Measurements from ENCODE around the gene VASN.
"Not testable (repeated sequence)": the region's sequence is repeated elsewhere in the genome, so short reads cannot be mapped to it uniquely, and the experiment has no call there.

VASN gene

DNA sequence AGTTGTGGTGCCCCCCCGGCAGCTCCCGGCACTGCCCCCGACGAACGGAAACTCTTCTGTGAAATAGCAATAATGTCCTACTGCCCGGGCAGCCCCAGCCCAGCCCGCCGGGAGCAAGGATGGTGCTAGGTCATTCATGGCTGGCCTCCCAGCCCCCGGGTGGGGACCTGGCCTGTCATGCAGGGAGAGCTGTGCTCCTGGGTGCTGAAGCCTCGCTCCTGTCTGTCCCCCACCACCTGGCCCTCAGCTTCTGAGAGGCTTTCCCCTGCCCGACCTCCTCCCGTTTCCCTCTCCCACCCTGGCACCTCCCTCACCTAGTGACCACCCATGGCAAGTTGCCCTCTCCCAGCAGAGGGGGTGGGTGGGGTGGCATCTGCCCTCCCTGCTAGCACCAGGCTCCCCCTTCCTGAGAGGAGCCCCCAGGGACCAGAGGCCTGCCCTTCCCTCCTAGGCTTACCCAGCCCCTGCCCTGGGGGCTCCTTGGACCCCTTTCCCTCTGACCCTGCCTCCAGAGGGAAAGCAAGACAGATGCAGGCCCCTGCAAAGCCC, 34.0 kb upstream of the VASN start:
- no peak for DNase-seq

- no peak for DNase-seq
Measured at GRCh38 chr16:4338125-4338582, 33.5 kb upstream of the VASN start.

- no peak for DNase-seq
Measured at GRCh38 chr16:4338712-4339299, 32.8 kb upstream of the VASN start.

DNA sequence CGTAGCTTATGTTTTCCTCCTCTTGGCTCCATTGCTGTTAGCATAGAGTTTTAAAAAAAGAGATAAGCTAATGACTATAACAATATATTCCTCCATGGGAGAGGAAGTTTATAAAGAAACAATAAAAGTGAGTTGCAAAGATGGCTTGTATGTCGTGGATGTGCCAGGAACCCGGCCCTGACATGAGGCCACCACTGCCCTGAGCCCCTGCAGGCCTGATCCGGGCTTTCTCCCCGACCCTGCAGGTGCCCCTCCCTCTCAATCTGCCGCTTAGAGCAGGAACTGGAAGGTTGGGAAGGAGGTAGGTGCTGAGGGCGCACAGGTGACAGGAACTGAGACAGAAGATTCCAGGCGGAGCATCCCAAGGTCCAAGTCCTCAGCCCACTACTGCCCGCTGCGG, 32.2 kb upstream of the VASN start:
- no peak for DNase-seq

DNA sequence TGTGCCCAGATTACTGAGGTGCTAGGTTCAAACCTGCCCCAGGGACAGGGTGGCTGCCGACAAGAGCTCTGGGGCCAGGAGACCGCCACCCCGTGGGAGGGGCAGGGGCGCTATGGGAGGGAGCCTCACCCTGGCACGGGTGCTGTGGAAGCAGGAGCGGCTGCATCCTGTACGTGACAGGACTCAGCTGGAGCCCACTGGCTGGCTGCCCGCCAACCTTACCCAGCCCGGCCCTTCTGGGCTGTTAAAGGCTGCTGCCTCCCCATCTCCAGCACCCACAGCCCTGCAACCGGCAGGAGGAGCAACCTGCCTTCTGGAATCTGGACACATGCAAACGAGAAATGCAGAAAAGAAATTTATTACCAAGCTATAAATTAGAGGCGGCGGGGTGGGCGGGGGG, 31.7 kb upstream of the VASN start:
- DNase-seq, result no peak

DNA sequence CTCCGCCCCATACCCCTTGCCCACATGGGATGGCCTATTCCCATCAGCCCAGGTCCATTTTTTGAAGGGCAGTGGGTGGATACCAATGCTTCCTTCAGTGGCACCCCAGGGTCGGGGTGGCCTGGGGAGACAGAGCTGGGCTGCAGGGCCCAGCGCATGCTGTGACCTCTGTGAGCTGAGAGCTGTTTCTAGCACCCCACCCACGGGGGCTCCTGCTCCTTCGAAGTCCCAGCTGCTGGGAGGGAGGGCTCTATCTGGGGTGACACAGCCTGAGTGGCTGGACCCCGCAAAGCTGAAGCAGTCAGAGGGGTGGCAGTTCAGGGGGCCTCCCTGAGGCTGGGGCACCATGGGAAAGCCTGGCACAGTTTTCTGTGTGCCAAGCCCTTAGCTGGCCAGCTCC, 31.2 kb upstream of the VASN start:
- no peak for DNase-seq

DNA sequence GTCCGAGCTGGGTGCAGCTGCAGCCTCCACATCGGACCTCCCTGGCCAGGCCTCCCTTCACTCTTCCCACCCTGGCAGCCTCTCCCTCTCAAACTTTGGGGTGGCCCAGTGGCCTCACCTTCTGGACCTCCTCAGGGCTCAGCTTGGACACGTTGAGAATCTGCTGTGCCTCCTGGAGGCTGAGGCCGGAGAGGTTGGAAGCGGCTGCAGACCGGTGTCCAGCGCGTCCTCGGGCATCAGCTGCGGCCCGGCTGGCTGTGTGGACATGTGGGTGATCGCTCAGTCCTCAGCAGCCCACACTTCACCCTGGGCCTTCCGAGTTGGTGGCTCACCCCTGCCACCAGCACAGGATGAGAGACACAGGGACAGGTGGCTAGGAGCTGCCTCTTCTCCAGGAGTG, 30.4 kb upstream of the VASN start:
- no peak for DNase-seq

DNA sequence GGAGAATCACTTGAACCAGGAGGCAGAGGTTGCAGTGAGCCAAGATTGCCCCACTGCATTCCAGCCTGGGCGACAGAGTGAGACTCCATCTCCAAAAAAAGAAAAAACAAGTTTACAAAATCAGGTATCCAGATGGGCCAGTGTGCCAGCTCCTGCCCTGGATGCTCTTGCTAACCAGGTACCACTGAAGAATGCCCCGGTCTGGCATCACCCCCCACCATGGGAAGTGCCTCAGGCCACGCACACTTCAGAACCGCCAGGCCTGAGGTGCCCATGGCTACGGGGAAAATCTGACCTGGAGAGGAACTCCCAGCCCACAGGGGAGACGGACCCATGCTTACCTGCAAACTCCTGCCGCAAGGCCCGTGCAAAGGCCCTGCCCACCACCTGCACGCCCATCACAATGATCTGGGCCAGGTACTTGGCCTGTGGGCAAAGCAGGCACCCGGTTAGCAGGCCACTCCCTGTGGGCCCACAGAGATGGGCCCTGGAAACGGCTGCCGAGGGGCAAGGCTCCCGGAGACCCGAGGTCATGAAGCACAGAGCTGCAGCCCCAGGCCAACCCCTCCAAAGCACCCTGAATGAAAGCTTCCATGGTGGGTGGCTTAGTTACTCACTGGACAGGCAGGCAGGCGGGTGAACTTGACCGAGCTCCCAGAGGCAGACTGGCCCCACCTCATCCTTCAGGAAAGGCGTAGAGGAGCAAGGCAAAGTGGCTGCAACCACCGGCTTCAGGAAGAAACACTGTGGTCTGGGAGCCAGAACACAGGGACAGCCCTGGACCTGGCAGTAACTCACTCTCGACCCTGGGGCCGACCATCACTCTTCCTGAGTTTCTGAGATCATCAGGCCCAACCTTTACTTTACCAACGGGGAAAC, 28.5 kb upstream of the VASN start:
- no peak for DNase-seq

DNA sequence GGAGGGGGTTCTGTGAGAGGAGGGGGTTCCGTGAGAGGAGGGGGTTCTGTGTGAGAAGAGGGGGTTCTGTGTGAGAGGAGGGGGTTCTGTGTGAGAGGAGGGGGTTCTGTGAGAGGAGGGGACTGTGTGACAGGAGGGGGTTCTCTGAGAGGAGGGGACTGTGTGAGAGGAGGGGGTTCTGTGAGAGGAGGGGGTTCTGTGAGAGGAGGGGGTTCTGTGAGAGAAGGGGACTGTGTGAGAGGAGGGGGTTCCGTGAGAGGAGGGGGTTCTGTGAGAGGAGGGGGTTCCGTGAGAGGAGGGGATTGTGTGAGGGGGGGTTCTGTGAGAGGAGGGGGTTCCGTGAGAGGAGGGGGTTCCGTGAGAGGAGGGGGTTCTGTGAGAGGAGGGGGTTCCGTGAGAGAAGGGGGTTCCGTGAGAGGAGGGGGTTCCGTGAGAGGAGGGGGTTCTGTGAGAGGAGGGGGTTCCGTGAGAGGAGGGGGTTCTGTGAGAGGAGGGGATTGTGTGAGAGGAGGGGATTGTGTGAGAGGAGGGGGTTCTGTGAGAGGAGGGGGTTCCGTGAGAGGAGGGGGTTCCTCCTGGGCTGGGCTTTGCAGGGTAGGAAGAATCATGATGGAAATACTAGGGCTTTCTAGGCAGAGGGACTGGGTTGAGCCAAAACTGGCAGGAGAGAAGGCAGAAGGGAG, 27.2 kb upstream of the VASN start:
- DNase-seq, result not testable (repeated sequence)

GRCh38 chr16:4344983-4345835, 26.4 kb upstream of the VASN start:
- no peak for DNase-seq

GRCh38 chr16:4345836-4346781, 25.5 kb upstream of the VASN start:
- no peak for DNase-seq

DNA sequence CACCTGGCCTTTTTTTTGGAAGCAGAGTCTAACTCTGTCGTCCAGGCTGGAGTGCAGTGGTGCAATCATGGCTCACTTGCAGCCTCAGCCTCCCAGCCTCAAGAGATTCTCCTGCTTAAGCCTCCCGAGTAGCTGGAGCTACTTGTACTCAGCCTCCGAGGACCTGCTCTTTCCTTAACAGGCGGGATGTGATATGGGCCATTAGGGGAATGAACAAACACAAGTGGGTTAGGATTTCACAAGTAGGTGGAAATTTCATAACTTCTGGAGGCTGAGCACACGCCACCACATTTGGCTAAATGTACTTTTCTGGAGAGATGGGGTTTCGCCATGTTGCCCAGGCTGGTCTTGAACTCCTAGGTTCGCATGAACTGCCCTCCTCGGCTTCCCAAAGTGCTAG, 24.6 kb upstream of the VASN start:
- no peak for DNase-seq

- DNase-seq, result no peak
Measured at GRCh38 chr16:4347765-4348509, 23.7 kb upstream of the VASN start.

- DNase-seq, result no peak
Measured at GRCh38 chr16:4349332-4349731, 22.3 kb upstream of the VASN start.

- DNase-seq, result no peak
Measured at GRCh38 chr16:4350365-4350786, 21.3 kb upstream of the VASN start.

DNA sequence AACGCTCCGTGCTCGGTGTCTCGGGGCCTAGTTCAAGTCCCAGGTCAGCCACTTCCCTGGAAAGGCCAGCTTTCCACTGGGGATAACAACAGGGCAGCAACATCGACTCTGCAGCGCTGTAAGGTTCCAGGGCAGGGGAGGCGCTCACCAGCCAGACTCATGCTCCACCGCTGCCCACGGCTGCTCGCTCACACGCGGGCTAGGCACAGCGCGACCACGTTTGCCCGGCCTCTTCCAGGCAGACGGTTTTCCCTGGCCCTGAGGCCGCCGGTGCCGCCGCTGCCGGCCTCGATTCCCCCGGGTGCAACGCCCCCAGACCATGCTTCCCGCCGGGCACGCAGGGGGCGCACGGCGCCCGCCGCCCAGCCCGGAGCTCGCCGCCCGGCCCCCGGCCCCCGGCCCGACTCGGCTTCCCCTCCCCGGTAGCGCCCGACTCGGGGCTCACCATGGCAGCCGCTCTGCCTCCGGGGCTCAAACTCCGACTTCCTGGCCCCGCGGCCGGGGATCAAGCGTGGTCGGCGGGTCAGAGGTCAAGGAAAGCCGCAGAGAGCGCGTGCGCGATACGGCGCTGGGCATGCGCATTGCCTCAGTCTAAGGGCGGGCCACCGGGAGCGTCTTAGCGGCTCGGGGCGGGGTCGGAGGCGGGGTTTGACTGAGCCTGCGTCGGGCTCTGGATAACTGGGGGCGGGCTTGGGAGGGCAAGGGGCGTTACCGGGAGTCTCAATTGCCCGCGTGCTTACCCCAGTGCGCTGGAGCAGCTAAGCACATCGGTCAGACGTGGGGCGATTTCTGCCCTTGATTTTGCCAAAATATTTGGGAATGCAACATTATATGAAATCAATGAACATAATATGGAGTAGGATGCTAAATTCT, 20.6 kb upstream of the VASN start, which contains the start of gene PAM16:
PAM16 (minus strand) TSS at position 535 of the 873 bp plus-strand sequence; CDS start at position 448, 87 bp downstream.
- DNase-seq, result peak; percentile 98

- no peak for DNase-seq
Measured at GRCh38 chr16:4351880-4352279, 19.8 kb upstream of the VASN start.

DNA sequence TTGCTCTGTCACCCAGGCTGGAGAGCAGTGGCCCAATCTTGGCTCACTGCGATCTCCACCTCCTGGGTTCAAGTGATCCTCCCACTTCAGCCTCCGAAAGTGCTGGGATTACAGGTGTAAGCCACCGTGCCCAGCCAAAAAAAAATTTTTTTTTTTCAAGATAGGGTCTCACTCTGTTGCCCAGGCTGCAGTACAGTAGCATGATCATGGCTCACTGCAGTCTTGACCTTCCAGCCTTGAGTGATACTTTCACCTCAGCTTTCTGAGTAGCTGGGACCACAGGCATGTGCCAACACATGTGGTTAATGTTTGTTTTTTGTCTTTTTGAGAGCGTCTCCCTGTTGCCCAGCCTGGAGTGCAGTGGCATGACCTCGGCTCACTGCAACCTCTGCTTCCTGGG, 18.8 kb upstream of the VASN start:
- no peak for DNase-seq

DNA sequence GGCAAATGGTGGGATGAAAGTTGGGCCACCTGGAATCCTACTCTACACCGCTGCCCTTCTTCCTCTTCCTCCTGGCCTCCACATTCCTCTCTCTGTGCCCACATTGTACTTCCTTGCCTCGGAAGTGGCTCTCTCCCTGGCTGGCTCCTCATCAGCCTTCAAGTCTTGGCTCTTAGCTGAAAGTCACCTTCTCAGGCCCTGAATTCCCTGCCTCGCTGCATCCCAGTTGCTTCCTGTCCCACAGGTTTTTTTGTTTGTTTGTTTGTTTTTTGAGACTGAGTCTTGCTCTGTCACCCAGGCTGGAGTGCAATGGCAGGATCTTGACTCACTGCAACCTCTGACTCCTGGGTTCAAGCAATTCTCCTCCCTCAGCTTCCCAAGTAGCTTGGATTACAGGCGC, 18.0 kb upstream of the VASN start:
- DNase-seq, result no peak

Measured in CD4-positive, alpha-beta T cell treated with Interleukin-17A for 1 hour (primary cell).